Neuronal stem cell (in vitro differentiated cells): Measurements from ENCODE around the gene MAPT.

Source experiments
- DNase-seq: peaks from one replicate; pipeline ENCODE4 v3.0.0-alpha.2; 2013; ENCODE audit warnings: low spot score
- H2AFZ ChIP-seq: one replicate; pipeline ENCODE4 v1.6.1; 2013; ENCODE audit warnings: mild to moderate bottlenecking, low read length, inconsistent platforms
- H2AK5ac ChIP-seq: 2 replicates; pipeline ENCODE4 v1.6.1; 2013; ENCODE audit warnings: low read depth, mild to moderate bottlenecking, inconsistent platforms, low read length, moderate library complexity, mixed read lengths
- H2BK120ac ChIP-seq: 2 replicates; pipeline ENCODE4 v1.6.1; 2013; ENCODE audit warnings: low read depth, mild to moderate bottlenecking, inconsistent platforms, low read length, moderate library complexity, mixed read lengths
- H2BK12ac ChIP-seq: one replicate; pipeline ENCODE4 v1.6.1; 2013; ENCODE audit warnings: low read length, inconsistent platforms
- H2BK15ac ChIP-seq: 2 replicates; pipeline ENCODE4 v1.6.1; 2013; ENCODE audit warnings: mild to moderate bottlenecking, low read length, inconsistent platforms, mixed read lengths
- H2BK5ac ChIP-seq: one replicate; pipeline ENCODE4 v1.6.1; 2013; ENCODE audit warnings: inconsistent platforms, mild to moderate bottlenecking, low read length, moderate library complexity
- H3K14ac ChIP-seq: one replicate; pipeline ENCODE4 v1.6.1; 2013; ENCODE audit warnings: low read length, inconsistent platforms
- H3K18ac ChIP-seq: 2 replicates; pipeline ENCODE4 v1.6.1; 2013; ENCODE audit warnings: low read length, inconsistent platforms
- H3K23ac ChIP-seq: 2 replicates; pipeline ENCODE4 v1.6.1; 2013; ENCODE audit warnings: low read depth, mild to moderate bottlenecking, mixed read lengths, low read length, inconsistent platforms; ENCODE audit not compliant: poor library complexity
- H3K27ac ChIP-seq: replicated peaks from 3 replicates; pipeline ENCODE4 v1.5.1; 2013; ENCODE audit warnings: low read length, inconsistent platforms
- H3K27me3 ChIP-seq, 3 experiments: 2 replicates each; pipeline ENCODE4 v1.6.1; 2013; ENCODE audit warnings: low read length in 3 of 3, mild to moderate bottlenecking in 2 of 3, inconsistent platforms in 1 of 3, low read depth in 1 of 3, mixed read lengths in 1 of 3, moderate library complexity in 1 of 3; ENCODE audit not compliant: control insufficient read depth in 3 of 3, insufficient read depth in 3 of 3
- H3K36me3 ChIP-seq, 2 donors: replicated peaks in 1 of 2; 2 replicates each; pipeline ENCODE4 v1.6.1; 2013; ENCODE audit warnings: low read length in 2 of 2; ENCODE audit not compliant: control insufficient read depth in 2 of 2, insufficient read depth in 2 of 2
- H3K4ac ChIP-seq: 2 replicates; pipeline ENCODE4 v1.6.1; 2013; ENCODE audit warnings: inconsistent platforms, mild to moderate bottlenecking, low read length, moderate library complexity
- H3K4me1 ChIP-seq, 2 donors: 1 replicate in 1 of 2; 2 replicates in 1 of 2; pipeline ENCODE4 v1.6.1; 2013; ENCODE audit warnings: low read length in 2 of 2, low read depth in 1 of 2; ENCODE audit not compliant: control insufficient read depth in 2 of 2, insufficient read depth in 1 of 2
- H3K4me2 ChIP-seq: one replicate; pipeline ENCODE4 v1.6.1; 2013; ENCODE audit warnings: mild to moderate bottlenecking, low read length, inconsistent platforms; ENCODE audit not compliant: insufficient read depth, poor library complexity, severe bottlenecking
- H3K4me3 ChIP-seq, 2 donors: 2 replicates each; pipeline ENCODE4 v1.5.1; 2013; ENCODE audit warnings: low read length in 2 of 2, mild to moderate bottlenecking in 2 of 2, inconsistent platforms in 1 of 2, moderate library complexity in 1 of 2
- H3K79me1 ChIP-seq: one replicate; pipeline ENCODE4 v1.6.1; 2013; ENCODE audit warnings: low read depth, mild to moderate bottlenecking, inconsistent platforms, low read length, moderate library complexity
- H3K9ac ChIP-seq: one replicate; pipeline ENCODE4 v1.6.1; 2013; ENCODE audit warnings: mild to moderate bottlenecking, low read depth, low read length, inconsistent platforms; ENCODE audit not compliant: poor library complexity
- H3K9me3 ChIP-seq, 2 donors: replicated peaks in 1 of 2; 2 replicates each; pipeline versions ENCODE3 to v1.6.1; 2013; ENCODE audit warnings: low read length in 2 of 2, mild to moderate bottlenecking in 2 of 2, inconsistent platforms in 1 of 2, low read depth in 1 of 2, mixed read lengths in 1 of 2, moderate library complexity in 1 of 2; ENCODE audit not compliant: control insufficient read depth in 2 of 2, insufficient read depth in 1 of 2
- H4K8ac ChIP-seq: one replicate; pipeline ENCODE4 v1.6.1; 2013; ENCODE audit warnings: low read depth, mild to moderate bottlenecking, inconsistent platforms, low read length, moderate library complexity
- H4K91ac ChIP-seq: one replicate; pipeline ENCODE4 v1.6.1; 2013; ENCODE audit warnings: low read length, low read depth, mild to moderate bottlenecking, inconsistent platforms; ENCODE audit not compliant: poor library complexity
- WGBS, 2 donors: extraction: QIAGEN DNeasy Blood & Tissue Kit; methylation state at CpG; one replicate each; pipeline ENCODE4 v1.1.7; 2013; ENCODE audit warnings: missing lambda C conversion rate in 2 of 2, mixed read lengths in 1 of 2; ENCODE audit not compliant: insufficient read length in 2 of 2, insufficient replicate concordance in 1 of 2; ENCODE audit errors: extremely low coverage in 2 of 2; 5-methylcytosine and 5-hydroxymethylcytosine counted together

MAPT gene

DNA sequence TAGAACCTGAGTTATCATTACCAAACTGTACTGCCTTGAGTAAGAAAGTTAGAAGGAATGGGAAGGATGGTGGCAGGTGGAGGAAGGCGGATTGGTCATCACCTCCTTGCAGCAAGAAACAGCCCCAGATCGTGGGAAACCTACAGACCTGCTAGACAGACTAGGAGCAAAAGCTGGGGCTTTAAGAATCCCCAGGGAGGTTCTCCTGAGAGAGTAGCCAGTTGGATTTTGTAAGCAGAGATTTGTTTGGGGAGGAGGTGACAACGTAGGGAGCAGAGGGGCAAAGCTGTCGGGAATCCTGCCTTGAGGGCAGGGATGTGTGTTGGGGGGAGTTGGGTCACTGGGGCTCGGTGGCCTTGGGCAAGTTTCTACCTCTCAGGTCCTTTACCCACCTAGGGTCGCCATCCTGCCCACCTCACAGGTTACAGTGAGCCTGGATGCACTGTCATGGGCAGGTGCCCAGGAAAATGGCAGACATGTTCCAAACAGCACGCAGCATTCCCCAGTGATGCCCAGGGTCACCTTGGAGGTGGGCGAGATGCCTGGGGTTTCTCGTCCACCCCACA, 55.5 kb downstream of the MAPT start:
- no peak overlapping the region for H3K14ac ChIP-seq
- H3K79me1 ChIP-seq = no peaks in the 10 kb centered on the region
- H3K27me3 ChIP-seq = peaks cover 2 to 29% (median 12%) of the 10 kb centered on the region in 3 experiments
- H3K9me3 ChIP-seq = no peaks in the 10 kb centered on the region
- no peak overlapping the region for H4K91ac ChIP-seq
- peak overlapping the region; percentile 60 for H3K18ac ChIP-seq
- peak overlapping the region; percentile 76 for H2AK5ac ChIP-seq
- H3K4me3 ChIP-seq = no peak overlapping the region
- H3K4me2 ChIP-seq = no peak overlapping the region
- no peak overlapping the region for H3K9ac ChIP-seq
- no peak overlapping the region for H2AFZ ChIP-seq
- peak overlapping the region; percentile 26 for H3K4ac ChIP-seq
- peak overlapping the region; percentile 60 for H3K23ac ChIP-seq
- no peak for DNase-seq
- no peak overlapping the region for H2BK5ac ChIP-seq
- no peak overlapping the region for H4K8ac ChIP-seq
- H3K36me3 ChIP-seq = no peaks in the 10 kb centered on the region
- H3K27ac ChIP-seq = no peak overlapping the region
- WGBS, 2 donors = no CpG with 5 or more reads among the region's 9 CpGs
- peak overlapping the region; percentile 56 for H2BK120ac ChIP-seq
- peaks cover 0 to 6% of the 10 kb centered on the region in 2 donors for H3K4me1 ChIP-seq
- H2BK12ac ChIP-seq = peak overlapping the region; percentile 53
- H2BK15ac ChIP-seq = peak overlapping the region; percentile 86

DNA sequence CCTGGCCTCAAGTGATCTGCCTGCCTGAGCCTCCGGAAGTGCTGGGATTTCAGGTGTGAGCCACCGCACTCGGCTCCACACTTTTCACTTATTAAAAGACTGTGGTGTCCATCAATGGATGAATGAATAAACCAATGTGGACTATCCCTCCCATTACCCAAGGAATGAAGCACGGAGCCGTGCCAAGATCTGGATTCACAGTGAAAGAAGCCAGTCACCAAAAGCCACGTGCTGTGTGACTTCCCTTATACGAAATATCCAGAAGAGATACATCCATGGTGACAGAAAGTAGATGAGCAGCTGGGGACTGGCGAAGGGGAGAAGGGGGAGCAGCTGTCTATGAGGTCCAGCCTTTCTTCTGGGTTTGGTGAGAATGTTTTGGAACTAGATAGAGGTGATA, 56.5 kb downstream of the MAPT start:
- Histone ChIP-seq H3K14ac (no peak overlapping the region), H3K23ac (no peak overlapping the region), H2BK12ac (no peak overlapping the region), H2AK5ac (no peak overlapping the region), H4K91ac (no peak overlapping the region), H3K4me1 (peaks cover 0 to 6% of the 10 kb centered on the region in 2 donors), H3K4ac (no peak overlapping the region), H2AFZ (no peak overlapping the region), H2BK5ac (no peak overlapping the region), H3K4me3 (no peak overlapping the region), H3K9me3 (no peaks in the 10 kb centered on the region), H3K4me2 (no peak overlapping the region), H2BK120ac (no peak overlapping the region), H3K27ac (no peak overlapping the region), H3K27me3 (peaks cover 2 to 27% (median 12%) of the 10 kb centered on the region in 3 experiments), H3K36me3 (no peaks in the 10 kb centered on the region), H3K9ac (no peak overlapping the region), H3K79me1 (no peaks in the 10 kb centered on the region), H4K8ac (no peak overlapping the region), H2BK15ac (no peak overlapping the region), H3K18ac (no peak overlapping the region)
- no CpG with 5 or more reads among the region's 8 CpGs for WGBS, 2 donors
- DNase-seq = no peak

DNA sequence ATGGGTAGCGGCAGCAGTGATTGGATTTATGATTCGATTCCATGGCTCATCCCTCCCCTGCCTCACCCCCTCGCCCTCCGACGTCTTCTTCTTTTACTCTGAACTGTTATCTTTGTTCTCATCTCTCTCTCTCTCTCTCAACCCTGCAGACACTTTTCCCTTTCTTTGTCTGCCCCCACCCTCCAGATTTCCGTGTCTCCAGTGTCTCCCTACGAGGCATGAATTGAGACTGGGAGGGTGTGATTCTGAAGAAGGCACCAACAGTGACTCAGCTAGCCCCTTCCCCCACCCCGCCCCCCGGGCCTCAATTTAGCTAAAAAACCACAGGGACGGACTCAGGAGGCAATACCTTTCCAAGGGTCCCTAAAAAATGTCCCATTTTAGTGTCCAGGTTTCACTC, 57.0 kb downstream of the MAPT start:
- H3K4ac ChIP-seq = no peak overlapping the region
- no peak overlapping the region for H3K23ac ChIP-seq
- no peak overlapping the region for H3K4me3 ChIP-seq
- no peak overlapping the region for H2AK5ac ChIP-seq
- no peaks in the 10 kb centered on the region for H3K9me3 ChIP-seq
- H2AFZ ChIP-seq = no peak overlapping the region
- no peak overlapping the region for H3K9ac ChIP-seq
- H3K79me1 ChIP-seq = no peaks in the 10 kb centered on the region
- no peak overlapping the region for H4K91ac ChIP-seq
- no peak overlapping the region for H2BK15ac ChIP-seq
- WGBS, 2 donors = no CpG with 5 or more reads among the region's 10 CpGs
- no peak overlapping the region for H3K27ac ChIP-seq
- DNase-seq = no peak
- H3K4me1 ChIP-seq = peaks cover 0 to 6% of the 10 kb centered on the region in 2 donors
- H3K27me3 ChIP-seq = peaks cover 2 to 27% (median 12%) of the 10 kb centered on the region in 3 experiments
- H3K36me3 ChIP-seq = no peaks in the 10 kb centered on the region
- H2BK5ac ChIP-seq = no peak overlapping the region
- no peak overlapping the region for H4K8ac ChIP-seq
- H2BK120ac ChIP-seq = no peak overlapping the region
- H3K18ac ChIP-seq = no peak overlapping the region
- no peak overlapping the region for H3K14ac ChIP-seq
- H3K4me2 ChIP-seq = no peak overlapping the region
- no peak overlapping the region for H2BK12ac ChIP-seq

DNA sequence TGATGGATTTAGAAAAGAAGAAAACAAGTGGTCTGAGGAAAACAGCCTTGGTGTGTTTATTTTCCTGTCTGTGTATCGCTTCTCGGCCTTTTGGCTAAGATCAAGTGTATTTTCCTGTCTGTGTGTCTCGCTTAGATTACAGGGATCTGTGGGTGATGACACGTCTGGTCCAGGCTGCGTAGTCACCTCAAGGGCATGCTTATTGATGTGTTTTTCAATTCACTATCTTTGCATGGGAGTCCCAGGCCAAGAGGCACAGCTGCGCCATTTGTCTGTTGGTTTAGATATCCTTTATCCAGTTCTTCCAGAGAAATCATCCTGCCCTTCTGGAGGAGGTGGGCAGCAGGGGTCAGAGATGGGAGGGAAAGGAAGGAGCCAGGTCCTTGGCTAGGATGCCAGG, 57.6 kb downstream of the MAPT start:
- no peak overlapping the region for H3K4ac ChIP-seq
- H4K8ac ChIP-seq = no peak overlapping the region
- H3K9me3 ChIP-seq = no peaks in the 10 kb centered on the region
- H3K14ac ChIP-seq = no peak overlapping the region
- H3K27ac ChIP-seq = no peak overlapping the region
- no peak overlapping the region for H3K9ac ChIP-seq
- H2BK120ac ChIP-seq = peak overlapping the region; percentile 24
- H3K27me3 ChIP-seq = peaks cover 2 to 27% (median 12%) of the 10 kb centered on the region in 3 experiments
- no peaks in the 10 kb centered on the region for H3K36me3 ChIP-seq
- no peak overlapping the region for H2AFZ ChIP-seq
- H3K79me1 ChIP-seq = no peaks in the 10 kb centered on the region
- H2BK12ac ChIP-seq = no peak overlapping the region
- H2AK5ac ChIP-seq = no peak overlapping the region
- no peak overlapping the region for H3K23ac ChIP-seq
- peaks cover 0 to 6% of the 10 kb centered on the region in 2 donors for H3K4me1 ChIP-seq
- no peak overlapping the region for H2BK15ac ChIP-seq
- no peak overlapping the region for H3K4me3 ChIP-seq
- WGBS, 2 donors = no CpG with 5 or more reads among the region's 6 CpGs
- H3K4me2 ChIP-seq = no peak overlapping the region
- no peak overlapping the region for H4K91ac ChIP-seq
- H2BK5ac ChIP-seq = no peak overlapping the region
- no peak overlapping the region for H3K18ac ChIP-seq
- no peak for DNase-seq
